Measurements from ENCODE around the gene NCEH1.

NCEH1 gene

GRCh38 chr3:172675441-172676193, 35.2 kb downstream of the NCEH1 start:
- Histone ChIP-seq H2AFZ (ENCODE audit: low read length) (no peak overlapping the region), H3K27me3 (ENCODE audit: insufficient read depth, low read length, poor library complexity, severe bottlenecking) (no peaks in the 10 kb centered on the region), H3K4me1 (ENCODE audit: insufficient read depth, low read length, poor library complexity, severe bottlenecking) (peaks cover 4% of the 10 kb centered on the region), H3K79me2 (ENCODE audit: insufficient read depth, low read length) (0 out of 2 replicates have a peak, but pooled peaks cover 9% of the 10 kb centered on the region), H3K4me3 (ENCODE audit: low read length, poor library complexity, severe bottlenecking) (no peak overlapping the region), H3K9me2 (replicated peaks; ENCODE audit: low read depth, low read length) (no peaks in the 10 kb centered on the region), H3K4me2 (ENCODE audit: low read depth, low read length, poor library complexity, severe bottlenecking) (no peak overlapping the region), H4K20me1 (ENCODE audit: insufficient read depth, low read length, poor library complexity, severe bottlenecking) (no peaks in the 10 kb centered on the region), H3F3A (ENCODE audit: low read depth) (no peaks in the 10 kb centered on the region), H3K36me3 (ENCODE audit: insufficient read depth, low read length) (no peaks in the 10 kb centered on the region), H3K9ac (ENCODE audit: low read depth, low read length, poor library complexity, severe bottlenecking) (no peak overlapping the region), H3K9me3 (ENCODE audit: insufficient read depth, low read depth, low read length) (no peaks in the 10 kb centered on the region)
- TF ChIP-seq EZH2phosphoT487 (IDR thresholded peaks at IDR 0.05; ENCODE audit: borderline replicate concordance), result no peak
- peak; percentile 85 for TF ChIP-seq CTCF (conservative IDR thresholded peaks at IDR 0.05; ENCODE audit: low read length)

DNA sequence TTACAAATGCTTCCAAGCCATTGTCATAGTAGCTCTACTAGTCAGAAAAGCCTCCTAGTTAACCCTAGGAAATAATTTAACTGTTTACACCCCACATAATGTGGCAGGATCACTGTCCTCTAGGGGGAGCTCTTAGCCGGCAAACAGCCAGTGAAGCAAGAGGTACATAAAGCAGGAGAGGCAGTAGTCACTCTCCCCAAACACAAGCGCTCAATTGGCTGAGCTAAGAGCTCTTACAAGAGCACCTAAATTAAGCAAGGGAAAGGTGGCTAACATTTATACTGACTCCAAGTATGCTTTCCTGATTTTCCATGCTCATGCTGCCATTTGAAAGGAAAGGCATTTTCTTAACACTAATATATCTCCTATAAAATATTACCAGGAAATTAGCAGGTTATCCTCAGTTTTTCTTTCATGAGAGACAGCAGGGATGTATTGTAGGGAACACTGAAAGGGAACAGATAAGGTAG, 37.6 kb downstream of the NCEH1 start:
- H4K20me1 ChIP-seq (ENCODE audit: insufficient read depth, low read length, poor library complexity, severe bottlenecking), result no peaks in the 10 kb centered on the region
- no peaks in the 10 kb centered on the region for H3F3A ChIP-seq (ENCODE audit: low read depth)
- H3K9ac ChIP-seq (ENCODE audit: low read depth, low read length, poor library complexity, severe bottlenecking), result no peak overlapping the region
- no peaks in the 10 kb centered on the region for H3K9me2 ChIP-seq (replicated peaks; ENCODE audit: low read depth, low read length)
- H3K79me2 ChIP-seq (ENCODE audit: insufficient read depth, low read length), result 0 out of 2 replicates have a peak, but pooled peaks cover 4% of the 10 kb centered on the region
- H3K4me1 ChIP-seq (ENCODE audit: insufficient read depth, low read length, poor library complexity, severe bottlenecking), result peaks cover 4% of the 10 kb centered on the region
- H2AFZ ChIP-seq (ENCODE audit: low read length), result no peak overlapping the region
- no peak overlapping the region for H3K4me3 ChIP-seq (ENCODE audit: low read length, poor library complexity, severe bottlenecking)
- H3K9me3 ChIP-seq (ENCODE audit: insufficient read depth, low read depth, low read length), result no peaks in the 10 kb centered on the region
- no peak for TF ChIP-seq EZH2phosphoT487 (IDR thresholded peaks at IDR 0.05; ENCODE audit: borderline replicate concordance)
- peak; percentile 90 for TF ChIP-seq CTCF (conservative IDR thresholded peaks at IDR 0.05; ENCODE audit: low read length)
- no peak overlapping the region for H3K4me2 ChIP-seq (ENCODE audit: low read depth, low read length, poor library complexity, severe bottlenecking)
- H3K27me3 ChIP-seq (ENCODE audit: insufficient read depth, low read length, poor library complexity, severe bottlenecking), result no peaks in the 10 kb centered on the region
- no peaks in the 10 kb centered on the region for H3K36me3 ChIP-seq (ENCODE audit: insufficient read depth, low read length)

DNA sequence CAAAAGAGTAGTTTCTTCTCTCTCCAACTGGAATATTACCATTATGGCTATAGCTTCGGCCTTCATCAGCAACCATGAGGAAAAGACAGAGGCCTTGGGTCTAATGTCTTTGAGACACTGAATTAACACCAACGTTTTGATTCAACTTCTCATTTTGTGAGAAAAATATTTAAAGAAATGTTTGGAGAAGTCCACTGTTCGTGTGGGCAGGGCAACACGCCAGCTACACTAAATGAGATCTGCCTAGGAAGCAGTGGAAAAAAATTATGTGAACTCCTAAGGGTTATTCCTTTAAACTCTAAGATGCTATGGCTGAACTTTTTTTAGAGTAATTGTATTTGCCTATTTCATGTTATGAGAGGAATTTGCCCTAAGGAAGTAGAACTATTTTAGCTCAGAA, 41.8 kb downstream of the NCEH1 start:
- H3K4me3 ChIP-seq (ENCODE audit: low read length, poor library complexity, severe bottlenecking), result no peak overlapping the region
- no peaks in the 10 kb centered on the region for H3K36me3 ChIP-seq (ENCODE audit: insufficient read depth, low read length)
- no peaks in the 10 kb centered on the region for H4K20me1 ChIP-seq (ENCODE audit: insufficient read depth, low read length, poor library complexity, severe bottlenecking)
- no peak for TF ChIP-seq EZH2phosphoT487 (IDR thresholded peaks at IDR 0.05; ENCODE audit: borderline replicate concordance)
- no peak for TF ChIP-seq CTCF (conservative IDR thresholded peaks at IDR 0.05; ENCODE audit: low read length)
- no peaks in the 10 kb centered on the region for H3K9me3 ChIP-seq (ENCODE audit: insufficient read depth, low read depth, low read length)
- no peaks in the 10 kb centered on the region for H3K9me2 ChIP-seq (replicated peaks; ENCODE audit: low read depth, low read length)
- H3K4me1 ChIP-seq (ENCODE audit: insufficient read depth, low read length, poor library complexity, severe bottlenecking), result peaks cover 6% of the 10 kb centered on the region
- H3K4me2 ChIP-seq (ENCODE audit: low read depth, low read length, poor library complexity, severe bottlenecking), result no peak overlapping the region
- H3K9ac ChIP-seq (ENCODE audit: low read depth, low read length, poor library complexity, severe bottlenecking), result no peak overlapping the region
- H2AFZ ChIP-seq (ENCODE audit: low read length), result no peak overlapping the region
- H3K79me2 ChIP-seq (ENCODE audit: insufficient read depth, low read length), result 0 out of 2 replicates have a peak, but pooled peaks cover 4% of the 10 kb centered on the region
- H3K27me3 ChIP-seq (ENCODE audit: insufficient read depth, low read length, poor library complexity, severe bottlenecking), result no peaks in the 10 kb centered on the region
- H3F3A ChIP-seq (ENCODE audit: low read depth), result no peaks in the 10 kb centered on the region
